Left cardiac atrium (tissue), 4 donors: Measurements from ENCODE around the gene RNF138. TPM values are rescaled to one million over a fixed set of nuclear protein-coding genes. Genes with fewer than 3 reads are reported as not detected.
"Not testable (repeated sequence)": the region's sequence is repeated elsewhere in the genome, so short reads cannot be mapped to it uniquely, and the experiment has no call there.

Experiments
- ATAC-seq, 2 donors: fragments of 200-7000 bp; cut with Tn5 transposase; one replicate each; pipeline ENCODE4 v1.9.1; 2020; ENCODE audit warnings: mild to moderate bottlenecking in 2 of 2, moderate library complexity in 2 of 2
- DNase-seq: peaks from one replicate; pipeline ENCODE4 v3.0.0-alpha.2; 2020
- intact Hi-C, 2 donors: fragments of 100-400 bp; cut with DNase I; formaldehyde crosslinking; loops; one replicate each; pipeline versions ENCODE4 v1.14.1 to v1.15.1; 2022 to 2023
- total RNA-seq, 2 donors: library from RNA; stranded (reverse); fragmentation: NEBNext Ultra II Directional; extraction: Animal tissue kit (Norgen Biotek cat#: 25700); gene quantifications; one replicate each; pipeline ENCODE4 v1.2.1, GENCODE V29; 2021
- donor health status: DM: no; HTN: yes; CAD: no.
- donor health status: DM: no; HTN: yes; CAD: no; lungs with severe emphysema.
- donor health status: DM: yes; HTN: yes; CAD: no.
- donor health status: Dilated cardiomyopathy.

RNF138 gene
- total RNA-seq, 2 donors from 2014 or later: 12.4 to 17.2 TPM

DNA sequence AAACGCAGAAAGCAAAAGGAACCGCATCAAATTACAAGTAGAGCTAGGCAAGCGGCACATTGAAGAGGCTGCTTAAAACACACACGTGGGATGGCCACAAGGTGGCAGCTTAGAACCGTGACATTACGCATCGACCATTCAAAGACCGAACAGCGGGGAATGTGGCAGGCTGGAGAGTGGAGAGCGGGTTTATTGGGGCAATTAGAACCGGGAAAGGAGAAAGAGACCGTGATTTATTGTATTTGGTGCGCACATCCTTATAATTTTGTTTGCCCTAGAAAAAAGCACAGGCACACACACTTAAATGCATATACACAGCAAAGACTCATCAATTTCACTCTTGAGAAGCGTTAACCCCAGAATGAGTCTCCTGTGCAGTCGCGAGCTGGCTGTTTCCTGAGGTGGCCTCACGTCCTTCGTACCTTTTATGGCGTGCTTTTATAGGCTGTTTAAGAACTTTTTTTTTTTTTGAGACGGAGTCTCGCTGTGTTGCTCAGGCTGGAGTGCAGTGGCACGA is 66.5 kb downstream of the RNF138 start:
- DNase-seq (peak; percentile 77), ATAC-seq (peak; percentile 98)
- intact Hi-C loops: loop anchor here (5.0 to 10.0 kb wide), 2 partner anchors 107 to 394 kb away; no protein-coding TSS in a partner anchor

GRCh38 chr18:32158631-32159030 is 67.0 kb downstream of the RNF138 start:
- ATAC-seq, DNase-seq: not testable (repeated sequence)
- intact Hi-C loops: loop anchor here (5.0 to 10.0 kb wide), 2 partner anchors 106 to 394 kb away; no protein-coding TSS in a partner anchor

GRCh38 chr18:32160547-32160946 is 68.9 kb downstream of the RNF138 start:
- intact Hi-C loops: loop anchor here in 1 of 2 donors (5.0 kb wide), 1 partner anchor 382 kb away; no protein-coding TSS in a partner anchor
- no peak for DNase-seq
- ATAC-seq: no peak

- intact Hi-C loops: no loop called here
- ATAC-seq (no peak), DNase-seq (no peak)
Measured at GRCh38 chr18:32167980-32168730, 76.5 kb downstream of the RNF138 start.

GRCh38 chr18:32173654-32174053 is 82.0 kb downstream of the RNF138 start:
- intact Hi-C loops: no loop called here
- no peak for DNase-seq
- ATAC-seq: no peak

- DNase-seq (no peak), ATAC-seq (no peak)
- intact Hi-C loops: no loop called here
Measured at GRCh38 chr18:32174719-32175118, 83.0 kb downstream of the RNF138 start.

GRCh38 chr18:32175265-32175664 is 83.6 kb downstream of the RNF138 start:
- intact Hi-C loops: no loop called here
- ATAC-seq (peak in 1 of 2 donors; percentile 60), DNase-seq (no peak)

DNA sequence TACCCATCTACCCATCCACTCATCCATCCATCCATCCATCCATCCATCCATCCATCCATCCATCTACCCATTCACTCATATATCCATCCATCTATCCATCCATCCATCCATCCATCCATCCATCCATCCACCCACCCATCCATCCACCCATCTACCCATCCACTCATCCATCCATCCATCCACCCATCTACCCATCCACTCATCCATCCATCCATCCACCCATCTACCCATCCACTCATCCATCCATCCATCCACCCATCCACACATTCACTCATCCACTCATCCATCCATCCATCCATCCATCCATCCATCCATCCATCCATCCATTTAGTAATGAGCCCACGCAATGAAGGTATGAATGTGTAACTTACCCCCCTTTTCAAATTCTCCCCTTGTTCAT is 85.1 kb downstream of the RNF138 start:
- ATAC-seq, intact Hi-C loops, DNase-seq: not testable (repeated sequence)

- ATAC-seq: no peak
- no peak for DNase-seq
- intact Hi-C loops: no loop called here
Measured at GRCh38 chr18:32177530-32177929, 85.9 kb downstream of the RNF138 start.

Other genes with a start within 250 kb of the RNF138 start
- 10 to 100 TPM; 30.7 to 35.5 TPM for gene TRAPPC8, start 148.7 kb upstream of the RNF138 start, total RNA-seq
- gene RNF125, start 73.0 kb upstream of the RNF138 start, total RNA-seq: 1 to 10 TPM; 3.5 to 5.1 TPM
- not detected for gene MEP1B, start 98.2 kb downstream of the RNF138 start, total RNA-seq